OCI-LY3 (cell line): ENCODE results near the gene FOXG1.

Source experiments
- H2AFZ ChIP-seq: fragments of 200-600, 300-600 bp; shearing (Covaris generic); 2 replicates; pipeline ENCODE4 v1.6.0; 2014; ENCODE audit warnings: antibody characterized with exemption, low read depth, low read length
- H3K27ac ChIP-seq: fragments of 200-600, 300-600 bp; sonication (generic); 2 replicates; pipeline ENCODE4 v1.5.1; 2014; ENCODE audit warnings: mild to moderate bottlenecking, low read length, moderate library complexity, mixed read lengths
- H3K27me3 ChIP-seq: fragments of 200-600, 300-600 bp; sonication (generic); 2 replicates; pipeline ENCODE4 v1.6.1; 2014; ENCODE audit warnings: low read depth, low read length, mixed read lengths
- H3K36me3 ChIP-seq: fragments of 200-600, 300-600 bp; sonication (generic); replicated peaks from 2 replicates; pipeline ENCODE3; 2014; ENCODE audit warnings: low read depth, low read length, mixed read lengths
- H3K4me1 ChIP-seq: fragments of 300-600, 200-600 bp; sonication (generic); 2 replicates; pipeline ENCODE4 v1.6.1; 2014; ENCODE audit warnings: low read length, mixed read lengths
- H3K4me2 ChIP-seq: fragments of 200-600, 300-600 bp; sonication (generic); 2 replicates; pipeline ENCODE4 v1.6.1; 2014; ENCODE audit warnings: low read length, mixed read lengths
- H3K4me3 ChIP-seq: fragments of 300-600, 200-600 bp; sonication (generic); 2 replicates; pipeline ENCODE4 v1.5.1; 2014; ENCODE audit warnings: antibody characterized with exemption, mild to moderate bottlenecking, low read length, moderate library complexity
- H3K79me2 ChIP-seq: fragments of 300-600, 200-600 bp; shearing (Covaris generic); 2 replicates; pipeline ENCODE4 v1.6.1; 2014; ENCODE audit warnings: mild to moderate bottlenecking, low read length, mixed read lengths
- H3K9ac ChIP-seq: fragments of 300-600, 200-600 bp; shearing (Covaris generic); 2 replicates; pipeline ENCODE4 v1.6.0; 2014; ENCODE audit warnings: mild to moderate bottlenecking, low read length, moderate library complexity
- H3K9me3 ChIP-seq: fragments of 200-600, 300-600 bp; shearing (Covaris generic); 2 replicates; pipeline ENCODE4 v1.6.1; 2014; ENCODE audit warnings: low read length, mixed read lengths; ENCODE audit not compliant: insufficient read depth
- H4K20me1 ChIP-seq: fragments of 200-600, 300-600 bp; sonication (generic); 2 replicates; pipeline ENCODE4 v1.6.1; 2016; ENCODE audit warnings: low read length, mixed read lengths; ENCODE audit not compliant: insufficient read depth
- CTCF ChIP-seq: fragments of 200-600, 300-600 bp; sonication (generic); IDR thresholded peaks from 2 replicates; pipeline ENCODE4 v1.5.1; 2014; ENCODE audit warnings: antibody characterized with exemption, low read length, low read depth
- EZH2phosphoT487 ChIP-seq: fragments of 200-600 bp; shearing (Covaris generic); IDR thresholded peaks from 2 replicates; pipeline ENCODE4 v1.6.1; 2018; ENCODE audit warnings: antibody characterized with exemption, mixed run types, low read depth

FOXG1 gene

GRCh38 chr14:28777471-28778137 is 11.0 kb downstream of the FOXG1 start:
- no peak for TF ChIP-seq EZH2phosphoT487
- TF ChIP-seq CTCF, result no peak
- Histone ChIP-seq H3K4me2 (no peak overlapping the region), H3K9me3 (no peaks in the 10 kb centered on the region), H3K9ac (no peak overlapping the region), H3K27me3 (no peaks in the 10 kb centered on the region), H3K79me2 (no peaks in the 10 kb centered on the region), H2AFZ (no peak overlapping the region), H4K20me1 (no peaks in the 10 kb centered on the region), H3K4me1 (peaks cover 8% of the 10 kb centered on the region), H3K4me3 (no peak overlapping the region), H3K27ac (no peak overlapping the region), H3K36me3 (no peaks in the 10 kb centered on the region)

DNA sequence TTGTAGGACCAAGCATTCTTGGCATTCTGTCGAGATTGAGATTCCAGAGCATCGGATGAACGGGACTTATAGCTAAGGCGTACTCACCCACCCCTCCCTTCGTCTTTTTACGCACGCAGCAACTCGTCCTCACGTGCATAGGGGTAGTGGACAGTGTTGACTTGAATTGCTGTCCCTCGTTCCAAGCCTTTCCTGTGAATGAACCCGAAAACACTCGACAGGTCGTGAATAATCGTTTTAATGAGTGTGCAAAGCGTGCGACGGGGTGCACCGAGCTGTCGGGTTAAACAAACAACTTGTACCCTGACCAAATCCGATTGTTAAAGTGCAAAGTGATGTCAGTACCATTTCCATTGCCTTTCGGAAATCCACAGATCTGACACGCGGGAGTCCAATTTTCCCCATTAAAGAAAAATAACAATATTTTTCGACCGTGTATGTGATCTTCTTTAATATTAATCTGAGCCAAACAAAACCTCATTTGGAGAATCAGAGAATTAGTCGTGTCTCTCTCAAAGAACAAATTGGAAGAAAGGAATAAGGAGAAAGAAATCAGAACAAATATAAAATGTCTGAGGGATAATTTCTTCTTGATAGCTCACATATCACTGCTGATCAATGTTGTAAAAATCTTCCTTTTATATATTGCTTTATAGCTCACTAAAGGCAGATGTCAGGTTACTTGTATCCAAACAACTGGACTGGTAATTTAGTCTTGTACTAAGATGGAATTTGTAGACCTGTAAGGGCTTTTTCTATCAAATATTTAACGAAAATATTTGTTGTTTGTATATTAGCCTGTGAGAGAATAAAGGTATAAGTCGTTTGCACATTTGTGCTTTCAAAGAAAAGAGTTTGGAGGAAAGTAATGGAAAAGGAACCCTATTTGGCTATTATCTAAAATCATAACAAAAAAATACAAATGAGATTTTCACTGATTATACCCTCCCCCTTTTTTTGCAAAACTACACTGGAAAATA is 11.8 kb downstream of the FOXG1 start:
- no peaks in the 10 kb centered on the region for H3K27me3 ChIP-seq
- H3K4me3 ChIP-seq, result no peak overlapping the region
- H3K79me2 ChIP-seq, result no peaks in the 10 kb centered on the region
- H4K20me1 ChIP-seq, result no peaks in the 10 kb centered on the region
- H2AFZ ChIP-seq, result no peak overlapping the region
- H3K9me3 ChIP-seq, result no peaks in the 10 kb centered on the region
- no peak overlapping the region for H3K27ac ChIP-seq
- no peak overlapping the region for H3K9ac ChIP-seq
- no peak for TF ChIP-seq CTCF
- H3K4me1 ChIP-seq, result peaks cover 8% of the 10 kb centered on the region
- no peak overlapping the region for H3K4me2 ChIP-seq
- no peaks in the 10 kb centered on the region for H3K36me3 ChIP-seq

- Histone ChIP-seq H3K36me3 (no peaks in the 10 kb centered on the region), H3K4me3 (no peak overlapping the region), H3K9ac (no peak overlapping the region), H3K27me3 (no peaks in the 10 kb centered on the region), H3K79me2 (no peaks in the 10 kb centered on the region), H3K27ac (no peak overlapping the region), H3K9me3 (no peaks in the 10 kb centered on the region), H3K4me2 (no peak overlapping the region), H2AFZ (no peak overlapping the region), H4K20me1 (no peaks in the 10 kb centered on the region), H3K4me1 (peaks cover 8% of the 10 kb centered on the region)
- TF ChIP-seq CTCF (no peak), EZH2phosphoT487 (no peak)
Observed at GRCh38 chr14:28779456-28779855, 12.9 kb downstream of the FOXG1 start.
